ENCODE measurements around the gene RABGAP1L. TPM values are rescaled to one million over a fixed set of nuclear protein-coding genes. Genes with fewer than 3 reads are reported as not detected.

RABGAP1L gene
- total RNA-seq, 1 experiment from 2014 or later, result 29.3 TPM

DNA sequence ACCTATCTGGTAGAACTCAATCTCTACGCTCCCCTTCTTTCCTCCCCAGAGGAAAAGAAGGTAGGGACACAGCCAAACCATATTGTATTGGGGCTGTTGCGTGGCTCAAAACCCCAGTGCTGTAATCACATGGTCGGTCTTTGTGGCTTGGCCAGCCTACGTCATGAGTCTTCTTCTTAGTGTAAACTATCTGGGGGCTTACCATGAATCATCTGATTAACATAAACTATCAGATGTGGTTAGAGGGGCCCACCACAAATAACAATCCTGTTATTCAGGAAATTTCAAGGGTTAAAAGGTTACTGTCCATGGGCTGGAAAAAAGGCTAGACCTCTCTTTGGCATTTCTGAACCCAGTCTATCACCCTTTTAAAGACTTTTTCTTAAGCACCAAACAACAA is 238.9 kb downstream of the RABGAP1L start:
- ChIA-PET RAD21 (ENCODE audit: low non-redundant PET in 1 of 2, low total read pairs in 2 of 2, uncharacterized antibody in 2 of 2, unreplicated experiment in 2 of 2) (no interaction called here), POLR2A (no interaction called here), CTCF (no interaction called here)
- H3K4me1 ChIP-seq (ENCODE audit: control insufficient read depth in 1 of 2, insufficient read depth in 2 of 2, low read length in 2 of 2), result no peaks in the 10 kb centered on the region
- no peak overlapping the region for H2AFZ ChIP-seq (ENCODE audit: low read depth, low read length, poor library complexity, severe bottlenecking)
- DNase-seq (ENCODE audit: low read depth, low spot score), result no peak
- intact Hi-C loops (cut with micrococcal nuclease), result no loop called here
- no peak overlapping the region for H3K4me2 ChIP-seq (ENCODE audit: low read length)
- no peak overlapping the region for H3K4me3 ChIP-seq (replicated peaks in 1 of 2; ENCODE audit: low read depth in 1 of 2, low read length in 2 of 2)
- H3K36me3 ChIP-seq (ENCODE audit: control insufficient read depth in 1 of 2, insufficient read depth in 2 of 2, low read length in 2 of 2), result no peaks in the 10 kb centered on the region
- no peak overlapping the region for H3K9ac ChIP-seq (ENCODE audit: low read length)
- no peaks in the 10 kb centered on the region for H4K20me1 ChIP-seq (ENCODE audit: insufficient read depth)
- H3K27ac ChIP-seq (ENCODE audit: low read depth, low read length), result no peak overlapping the region
- no peaks in the 10 kb centered on the region for H3K9me2 ChIP-seq (ENCODE audit: insufficient read depth)
- H3K9me3 ChIP-seq (ENCODE audit: control insufficient read depth in 1 of 2, insufficient read depth in 1 of 2, low read depth in 1 of 2, low read length in 2 of 2), result no peaks in the 10 kb centered on the region
- no peaks in the 10 kb centered on the region for H3K27me3 ChIP-seq (ENCODE audit: insufficient read depth, low read length)
- BruUV-seq (replicated peaks), result no TSS peak
- TF ChIP-seq TCF7L2 (IDR thresholded peaks at IDR 0.05; ENCODE audit: borderline replicate concordance, extremely low read depth, insufficient read depth, insufficient read length) (no peak), CBX3 (IDR thresholded peaks at IDR 0.05; ENCODE audit: low read depth) (no peak), ELF1 (IDR thresholded peaks at IDR 0.05; ENCODE audit: borderline replicate concordance, low read depth) (no peak), EZH2phosphoT487 (IDR thresholded peaks at IDR 0.05; ENCODE audit: borderline replicate concordance) (no peak), POLR2A (IDR thresholded peaks at IDR 0.05; ENCODE audit: borderline replicate concordance, extremely low read depth, insufficient read depth, insufficient read length) (no peak), ZNF274 (IDR thresholded peaks at IDR 0.05; ENCODE audit: low read depth, low read length) (no peak), FOSL1 (IDR thresholded peaks at IDR 0.05; ENCODE audit: low read depth) (no peak), SRF (IDR thresholded peaks at IDR 0.05; ENCODE audit: low read depth) (no peak), CEBPB (IDR thresholded peaks at IDR 0.05; ENCODE audit: low read depth) (no peak), ZFX (IDR thresholded peaks at IDR 0.05) (no peak), YY1 (IDR thresholded peaks at IDR 0.05; ENCODE audit: extremely low read depth, insufficient replicate concordance, low read depth, low read length) (no peak), SP1 (IDR thresholded peaks at IDR 0.05; ENCODE audit: low read depth) (no peak), RAD21 (IDR thresholded peaks at IDR 0.05; ENCODE audit: low read depth) (no peak), REST (IDR thresholded peaks at IDR 0.05; ENCODE audit: low read depth) (no peak)
- TF ChIP-seq, protein P1, sequence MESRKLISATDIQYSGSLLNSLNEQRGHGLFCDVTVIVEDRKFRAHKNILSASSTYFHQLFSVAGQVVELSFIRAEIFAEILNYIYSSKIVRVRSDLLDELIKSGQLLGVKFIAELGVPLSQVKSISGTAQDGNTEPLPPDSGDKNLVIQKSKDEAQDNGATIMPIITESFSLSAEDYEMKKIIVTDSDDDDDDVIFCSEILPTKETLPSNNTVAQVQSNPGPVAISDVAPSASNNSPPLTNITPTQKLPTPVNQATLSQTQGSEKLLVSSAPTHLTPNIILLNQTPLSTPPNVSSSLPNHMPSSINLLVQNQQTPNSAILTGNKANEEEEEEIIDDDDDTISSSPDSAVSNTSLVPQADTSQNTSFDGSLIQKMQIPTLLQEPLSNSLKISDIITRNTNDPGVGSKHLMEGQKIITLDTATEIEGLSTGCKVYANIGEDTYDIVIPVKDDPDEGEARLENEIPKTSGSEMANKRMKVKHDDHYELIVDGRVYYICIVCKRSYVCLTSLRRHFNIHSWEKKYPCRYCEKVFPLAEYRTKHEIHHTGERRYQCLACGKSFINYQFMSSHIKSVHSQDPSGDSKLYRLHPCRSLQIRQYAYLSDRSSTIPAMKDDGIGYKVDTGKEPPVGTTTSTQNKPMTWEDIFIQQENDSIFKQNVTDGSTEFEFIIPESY (IDR thresholded peaks at IDR 0.05; ENCODE audit: extremely low read depth, insufficient replicate concordance, low read length), result no peak
- TF ChIP-seq, protein P2, sequence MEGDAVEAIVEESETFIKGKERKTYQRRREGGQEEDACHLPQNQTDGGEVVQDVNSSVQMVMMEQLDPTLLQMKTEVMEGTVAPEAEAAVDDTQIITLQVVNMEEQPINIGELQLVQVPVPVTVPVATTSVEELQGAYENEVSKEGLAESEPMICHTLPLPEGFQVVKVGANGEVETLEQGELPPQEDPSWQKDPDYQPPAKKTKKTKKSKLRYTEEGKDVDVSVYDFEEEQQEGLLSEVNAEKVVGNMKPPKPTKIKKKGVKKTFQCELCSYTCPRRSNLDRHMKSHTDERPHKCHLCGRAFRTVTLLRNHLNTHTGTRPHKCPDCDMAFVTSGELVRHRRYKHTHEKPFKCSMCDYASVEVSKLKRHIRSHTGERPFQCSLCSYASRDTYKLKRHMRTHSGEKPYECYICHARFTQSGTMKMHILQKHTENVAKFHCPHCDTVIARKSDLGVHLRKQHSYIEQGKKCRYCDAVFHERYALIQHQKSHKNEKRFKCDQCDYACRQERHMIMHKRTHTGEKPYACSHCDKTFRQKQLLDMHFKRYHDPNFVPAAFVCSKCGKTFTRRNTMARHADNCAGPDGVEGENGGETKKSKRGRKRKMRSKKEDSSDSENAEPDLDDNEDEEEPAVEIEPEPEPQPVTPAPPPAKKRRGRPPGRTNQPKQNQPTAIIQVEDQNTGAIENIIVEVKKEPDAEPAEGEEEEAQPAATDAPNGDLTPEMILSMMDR (IDR thresholded peaks at IDR 0.05 in 2 of 3, conservative IDR thresholded peaks at IDR 0.05 in 1 of 3; ENCODE audit: borderline replicate concordance in 1 of 3, insufficient read depth in 1 of 3, low read depth in 2 of 3, low read length in 2 of 3), result no peak
- TF ChIP-seq, protein P3, sequence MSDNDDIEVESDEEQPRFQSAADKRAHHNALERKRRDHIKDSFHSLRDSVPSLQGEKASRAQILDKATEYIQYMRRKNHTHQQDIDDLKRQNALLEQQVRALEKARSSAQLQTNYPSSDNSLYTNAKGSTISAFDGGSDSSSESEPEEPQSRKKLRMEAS (IDR thresholded peaks at IDR 0.05), result no peak
- no peak for ATAC-seq
- H3K79me2 ChIP-seq (ENCODE audit: insufficient read depth, low read length), result no peaks in the 10 kb centered on the region

All from HCT116 (cell line).